Cardiac muscle cell (in vitro differentiated cells and primary cell): Measurements from ENCODE around the gene GJA9. TPM values are rescaled to one million over a fixed set of nuclear protein-coding genes. Genes with fewer than 3 reads are reported as not detected.
"Not testable (repeated sequence)": the region's sequence is repeated elsewhere in the genome, so short reads cannot be mapped to it uniquely, and the experiment has no call there.

ENCODE experiments used
- DNase-seq, 2 donors: peaks; one replicate each; pipeline versions ENCODE4 v3.0.0 to v3.0.0-alpha.2; 2010 to 2017; ENCODE audit warnings: low read depth in 1 of 2, low spot score in 1 of 2
- H3K27ac ChIP-seq: fragments of 200-600 bp; sonication (generic); 2 replicates; pipeline ENCODE4 v1.5.1; 2016
- H3K27me3 ChIP-seq: fragments of 200-600 bp; sonication (generic); 2 replicates; pipeline ENCODE4 v1.6.0; 2016; ENCODE audit warnings: control low read depth
- H3K36me3 ChIP-seq: fragments of 200-600 bp; sonication (generic); 2 replicates; pipeline ENCODE4 v1.5.1; 2016; ENCODE audit warnings: control low read depth
- H3K4me1 ChIP-seq: fragments of 200-600 bp; sonication (generic); 2 replicates; pipeline ENCODE4 v1.8.1; 2017; ENCODE audit warnings: low read depth, mild to moderate bottlenecking, mixed run types
- H3K4me3 ChIP-seq: fragments of 200-600 bp; sonication (generic); 2 replicates; pipeline ENCODE4 v1.5.1; 2016; ENCODE audit warnings: mild to moderate bottlenecking
- H3K9me3 ChIP-seq: fragments of 200-600 bp; sonication (generic); 2 replicates; pipeline ENCODE4 v1.5.1; 2017; ENCODE audit warnings: low read depth, mild to moderate bottlenecking, control low read depth
- CTCF ChIP-seq: IDR thresholded peaks from 2 replicates; pipeline ENCODE4 v1.5.1; 2012; ENCODE audit warnings: low read depth, mild to moderate bottlenecking, low read length
- polyA plus RNA-seq: library from polyadenylated mRNA; unstranded; fragments of >200 nt; fragmentation: Nextera tagmentation; extraction: Ambion mirVana; gene quantifications from 2 replicates; pipeline ENCODE4 v1.2.1, GENCODE V29; 2016
- total RNA-seq: library from RNA; depleted of rRNA; stranded (reverse); fragments of >200 nt; gene quantifications from 2 replicates; pipeline ENCODE4 v1.2.3, GENCODE V29; 2016

Gene GJA9
- total and polyA plus RNA-seq, 2 experiments from 2014 or later: not detected

GRCh38 chr1:38919130-38919529, 37.7 kb upstream of the GJA9 start:
- Histone ChIP-seq H3K4me1 (no peaks in the 10 kb centered on the region), H3K4me3 (no peak overlapping the region), H3K36me3 (no peaks in the 10 kb centered on the region), H3K9me3 (no peaks in the 10 kb centered on the region), H3K27me3 (no peaks in the 10 kb centered on the region), H3K27ac (no peak overlapping the region)
- DNase-seq: peak in 1 of 2 donors; percentile 16
- TF ChIP-seq CTCF: no peak

GRCh38 chr1:38918568-38918967, 37.2 kb upstream of the GJA9 start:
- no peak for TF ChIP-seq CTCF
- H3K4me3 ChIP-seq: no peak overlapping the region

GRCh38 chr1:38917772-38918171, 36.4 kb upstream of the GJA9 start:
- Histone ChIP-seq H3K36me3 (no peaks in the 10 kb centered on the region), H3K9me3 (no peaks in the 10 kb centered on the region), H3K4me1 (no peaks in the 10 kb centered on the region), H3K27me3 (no peaks in the 10 kb centered on the region), H3K4me3 (no peak overlapping the region), H3K27ac (no peak overlapping the region)
- no peak for DNase-seq
- TF ChIP-seq CTCF: no peak

More at GRCh38 chr1:38918568-38918967, 37.2 kb upstream of the GJA9 start:
- Histone ChIP-seq H3K27ac (no peak overlapping the region), H3K9me3 (no peaks in the 10 kb centered on the region), H3K4me1 (no peaks in the 10 kb centered on the region), H3K27me3 (no peaks in the 10 kb centered on the region), H3K36me3 (no peaks in the 10 kb centered on the region)
- no peak for DNase-seq

GRCh38 chr1:38917337-38917736, 36.0 kb upstream of the GJA9 start:
- no peak for DNase-seq
- Histone ChIP-seq H3K36me3 (no peaks in the 10 kb centered on the region), H3K4me3 (no peak overlapping the region), H3K4me1 (no peaks in the 10 kb centered on the region), H3K27me3 (no peaks in the 10 kb centered on the region), H3K9me3 (no peaks in the 10 kb centered on the region), H3K27ac (no peak overlapping the region)
- no peak for TF ChIP-seq CTCF

GRCh38 chr1:38915352-38915948, 34.1 kb upstream of the GJA9 start:
- DNase-seq: no peak
- Histone ChIP-seq H3K4me1 (no peaks in the 10 kb centered on the region), H3K9me3 (no peaks in the 10 kb centered on the region), H3K4me3 (no peak overlapping the region), H3K36me3 (no peaks in the 10 kb centered on the region), H3K27me3 (no peaks in the 10 kb centered on the region), H3K27ac (no peak overlapping the region)
- TF ChIP-seq CTCF: no peak

- not testable (repeated sequence) for H3K36me3 ChIP-seq, H3K27ac ChIP-seq, H3K4me3 ChIP-seq, H3K27me3 ChIP-seq, DNase-seq, H3K9me3 ChIP-seq, H3K4me1 ChIP-seq
These were observed 33.5 kb upstream of the GJA9 start for GRCh38 chr1:38914908-38915307.
